OCI-LY7 (cell line): Measurements from ENCODE around the gene RNF222. TPM values are rescaled to one million over a fixed set of nuclear protein-coding genes. Genes with fewer than 3 reads are reported as not detected.

Source experiments
- BruUV-seq: library from RNA; stranded (reverse); fragments of 400-500 nt; replicated peaks from 2 replicates; lab custom pipeline; 2021; lab: Mats Ljungman, UMichigan
- CTCF ChIA-PET: fragments of 300-600 bp; sonication (Branson Sonifier 250); formaldehyde crosslinking; loops from one replicate; lab custom pipeline; 2022; ENCODE audit warnings: antibody characterized with exemption; ENCODE audit not compliant: unreplicated experiment; lab: Charles Lee
- POLR2A ChIA-PET: fragments of 300-600 bp; sonication (Branson Sonifier 250); formaldehyde crosslinking; loops from one replicate; lab custom pipeline; 2022; ENCODE audit warnings: antibody characterized with exemption; lab: Charles Lee
- DNase-seq: peaks from one replicate; pipeline ENCODE4 v3.0.0-alpha.2; 2015; ENCODE audit warnings: low spot score
- H2AFZ ChIP-seq: fragments of 200-600 bp; sonication (generic), shearing (Covaris generic); 2 replicates; pipeline ENCODE4 v1.6.1; 2014; ENCODE audit warnings: mild to moderate bottlenecking, antibody characterized with exemption, low read length, moderate library complexity
- H3K27ac ChIP-seq: fragments of 200-600 bp; sonication (generic); 2 replicates; pipeline ENCODE4 v1.5.1; 2014; ENCODE audit warnings: mixed run types, low read depth, mild to moderate bottlenecking, moderate library complexity, low read length, inconsistent platforms; ENCODE audit not compliant: poor library complexity, severe bottlenecking
- H3K36me3 ChIP-seq: fragments of 200-600 bp; sonication (generic); 2 replicates; pipeline ENCODE4 v1.6.1; 2014; ENCODE audit warnings: mild to moderate bottlenecking, antibody characterized with exemption, low read length, moderate library complexity, mixed read lengths; ENCODE audit not compliant: insufficient read depth
- H3K4me1 ChIP-seq: fragments of 200-600 bp; sonication (generic); 2 replicates; pipeline ENCODE4 v1.5.1; 2014; ENCODE audit warnings: mild to moderate bottlenecking, low read length; ENCODE audit not compliant: insufficient read depth, poor library complexity, severe bottlenecking
- H3K4me2 ChIP-seq: fragments of 200-600 bp; sonication (generic); 2 replicates; pipeline ENCODE4 v1.6.1; 2014; ENCODE audit warnings: mild to moderate bottlenecking, low read length
- H3K4me3 ChIP-seq: fragments of 200-600 bp; sonication (generic); 2 replicates; pipeline ENCODE4 v1.5.1; 2014; ENCODE audit warnings: mild to moderate bottlenecking, low read depth, low read length; ENCODE audit not compliant: poor library complexity, severe bottlenecking
- H3K79me2 ChIP-seq: fragments of 200-600 bp; sonication (generic); 2 replicates; pipeline ENCODE4 v1.6.1; 2016; ENCODE audit warnings: low read depth, mild to moderate bottlenecking, low read length, moderate library complexity, mixed read lengths; ENCODE audit not compliant: insufficient read depth
- H3K9me2 ChIP-seq: fragments of 200-600 bp; sonication (generic); 2 replicates; pipeline ENCODE4 v1.6.1; 2016; ENCODE audit warnings: mild to moderate bottlenecking, low read length, mixed read lengths; ENCODE audit not compliant: insufficient read depth
- H3K9me3 ChIP-seq: fragments of 200-600 bp; sonication (generic); 2 replicates; pipeline ENCODE4 v1.6.1; 2014; ENCODE audit warnings: mild to moderate bottlenecking, mixed run types, low read length, mixed read lengths
- H4K20me1 ChIP-seq: fragments of 200-600 bp; sonication (generic); 2 replicates; pipeline ENCODE4 v1.6.1; 2014; ENCODE audit warnings: mild to moderate bottlenecking, antibody characterized with exemption, low read length, moderate library complexity, mixed read lengths; ENCODE audit not compliant: insufficient read depth
- CTCF ChIP-seq: fragments of 200-600 bp; sonication (generic); conservative IDR thresholded peaks from 2 replicates; pipeline ENCODE4 v1.5.1; 2014; ENCODE audit warnings: mild to moderate bottlenecking, antibody characterized with exemption, low read length, moderate library complexity, mixed read lengths
- EZH2phosphoT487 ChIP-seq: fragments of 200-600 bp; sonication (generic); IDR thresholded peaks from 2 replicates; pipeline ENCODE4 v1.6.1; 2018; ENCODE audit warnings: low read depth, borderline replicate concordance, mild to moderate bottlenecking, mixed run types, antibody characterized with exemption, low read length, moderate library complexity, mixed read lengths
- intact Hi-C: fragments of 100-400 bp; cut with micrococcal nuclease; formaldehyde crosslinking; loops from one replicate; pipeline ENCODE4 v1.10.0; 2022; ENCODE audit not compliant: unreplicated experiment
- total RNA-seq, 2 experiments: library from RNA; depleted of rRNA in 1 of 2; stranded (reverse); fragments of >200 nt in 1 of 2; shearing (Covaris generic) in 1 of 2; gene quantifications; 2 replicates each; pipeline ENCODE4 v1.2.3, GENCODE V29; 2014 to 2022

Gene RNF222
- total RNA-seq, 2 experiments from 2014 or later = 0.06 to 0.15 TPM

DNA sequence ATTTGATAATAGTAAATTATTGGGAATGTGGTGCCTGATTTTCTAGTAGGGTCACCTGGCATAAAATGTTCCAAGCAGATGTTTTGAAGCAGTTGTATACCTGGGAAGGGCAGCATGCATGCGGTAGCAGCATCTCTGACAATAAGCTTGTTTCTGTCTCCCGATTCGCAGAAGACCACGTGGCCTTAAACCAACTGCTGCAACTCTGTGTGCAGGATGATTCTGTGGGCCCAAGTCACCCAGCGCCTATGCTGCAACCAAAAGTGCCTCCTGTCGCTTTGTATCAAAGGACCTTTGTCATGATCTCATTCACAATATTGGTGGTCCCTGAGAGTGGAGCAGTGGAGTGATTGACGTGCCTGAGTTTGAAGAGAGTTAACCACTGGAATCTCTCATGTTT is 46.1 kb upstream of the RNF222 start:
- no peaks in the 10 kb centered on the region for H3K9me3 ChIP-seq
- no peak overlapping the region for H2AFZ ChIP-seq
- H3K36me3 ChIP-seq = peaks cover 55% of the 10 kb centered on the region
- TF ChIP-seq EZH2phosphoT487 = no peak
- no peak for TF ChIP-seq CTCF
- H3K4me1 ChIP-seq = peaks cover 5% of the 10 kb centered on the region
- no peak overlapping the region for H3K4me2 ChIP-seq
- no peak for DNase-seq
- CTCF ChIA-PET = no interaction called here
- intact Hi-C loops = no loop called here
- no peak overlapping the region for H3K27ac ChIP-seq
- BruUV-seq = no TSS peak
- no peaks in the 10 kb centered on the region for H4K20me1 ChIP-seq
- no peaks in the 10 kb centered on the region for H3K9me2 ChIP-seq
- H3K4me3 ChIP-seq = no peak overlapping the region
- peaks cover 39% of the 10 kb centered on the region; the same call in 1 of the 2 replicates for H3K79me2 ChIP-seq
- POLR2A ChIA-PET = interaction anchor here (0.7 kb wide), 1 partner anchor 46 kb away, joined by 3 read pairs; no protein-coding TSS in a partner anchor

GRCh38 chr17:8442310-8442709 is 44.7 kb upstream of the RNF222 start:
- Histone ChIP-seq H3K4me2 (no peak overlapping the region), H3K4me3 (no peak overlapping the region), H3K36me3 (peaks cover 45% of the 10 kb centered on the region), H3K27ac (no peak overlapping the region), H4K20me1 (no peaks in the 10 kb centered on the region), H3K79me2 (peaks cover 54% of the 10 kb centered on the region), H3K4me1 (peaks cover 10% of the 10 kb centered on the region), H3K9me3 (no peaks in the 10 kb centered on the region), H3K9me2 (no peaks in the 10 kb centered on the region), H2AFZ (no peak overlapping the region)
- intact Hi-C loops = no loop called here
- no peak for DNase-seq
- POLR2A ChIA-PET = no interaction called here
- TF ChIP-seq EZH2phosphoT487 (no peak), CTCF (no peak)
- CTCF ChIA-PET = no interaction called here
- BruUV-seq = no TSS peak

DNA sequence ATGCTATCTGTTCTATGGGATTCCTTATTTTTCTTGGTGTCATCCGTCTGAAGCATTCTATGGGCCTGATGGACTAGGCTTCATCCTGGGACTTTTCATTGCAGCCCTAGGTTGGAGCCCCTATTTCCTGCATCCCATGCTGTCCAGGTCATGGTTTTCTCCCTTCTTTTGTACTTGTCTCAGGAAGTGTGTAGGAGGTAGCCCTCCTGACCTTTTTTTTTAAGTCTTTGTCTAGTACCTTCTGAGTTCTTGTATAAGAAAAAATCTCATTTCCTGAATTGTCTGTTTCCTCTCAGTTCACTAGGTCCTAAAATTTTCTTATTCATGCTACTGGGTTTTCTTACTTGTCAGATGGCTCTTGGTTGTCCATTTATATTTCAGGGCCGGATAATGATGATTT is 44.1 kb upstream of the RNF222 start:
- peaks cover 60% of the 10 kb centered on the region for H3K79me2 ChIP-seq
- DNase-seq = no peak
- intact Hi-C loops = no loop called here
- no peak overlapping the region for H2AFZ ChIP-seq
- no peaks in the 10 kb centered on the region for H3K9me3 ChIP-seq
- H3K4me3 ChIP-seq = no peak overlapping the region
- peaks cover 15% of the 10 kb centered on the region for H3K4me1 ChIP-seq
- no peak for TF ChIP-seq EZH2phosphoT487
- TF ChIP-seq CTCF = no peak
- BruUV-seq = no TSS peak
- CTCF ChIA-PET = no interaction called here
- no peak overlapping the region for H3K27ac ChIP-seq
- H3K4me2 ChIP-seq = no peak overlapping the region
- H3K36me3 ChIP-seq = peaks cover 39% of the 10 kb centered on the region
- 0 out of 2 replicates have a peak, but pooled peaks cover 3% of the 10 kb centered on the region for H4K20me1 ChIP-seq
- POLR2A ChIA-PET = no interaction called here
- no peaks in the 10 kb centered on the region for H3K9me2 ChIP-seq
